Osteocyte (in vitro differentiated cells): ENCODE results near the gene PTPRJ. TPM values are rescaled to one million over a fixed set of nuclear protein-coding genes. Genes with fewer than 3 reads are reported as not detected.
A peak's percentile ranks its signal among the peaks of the same experiment; 100 is the strongest.

Experiments
- DNase-seq: peaks from one replicate; pipeline ENCODE4 v3.0.0; 2021; ENCODE audit warnings: mixed read lengths; ENCODE audit not compliant: unreplicated experiment; ENCODE audit errors: extremely low spot score
- H3K27ac Mint-ChIP-seq: one replicate; pipeline ENCODE4 v1.8.0; 2021; ENCODE audit warnings: mild to moderate bottlenecking, mixed read lengths; ENCODE audit not compliant: unreplicated experiment
- H3K27me3 Mint-ChIP-seq: one replicate; pipeline ENCODE4 v1.8.0; 2021; ENCODE audit warnings: mixed read lengths; ENCODE audit not compliant: unreplicated experiment
- H3K36me3 Mint-ChIP-seq: one replicate; pipeline ENCODE4 v1.8.0; 2021; ENCODE audit warnings: mixed read lengths; ENCODE audit not compliant: unreplicated experiment
- H3K4me1 Mint-ChIP-seq: one replicate; pipeline ENCODE4 v1.8.0; 2021; ENCODE audit warnings: mixed read lengths; ENCODE audit not compliant: unreplicated experiment
- H3K4me3 Mint-ChIP-seq: one replicate; pipeline ENCODE4 v1.8.0; 2021; ENCODE audit warnings: mild to moderate bottlenecking, moderate library complexity, mixed read lengths; ENCODE audit not compliant: unreplicated experiment
- H3K9me3 Mint-ChIP-seq: one replicate; pipeline ENCODE4 v1.8.0; 2021; ENCODE audit warnings: mixed read lengths; ENCODE audit not compliant: unreplicated experiment
- total RNA-seq: library from RNA; stranded (reverse); gene quantifications from 2 replicates; pipeline ENCODE4 v1.2.1, GENCODE V29; 2021
- TF ChIP-seq, protein P1 (sequence below): fragments of 200-600 bp; sonication (generic); IDR thresholded peaks from 2 replicates; pipeline ENCODE4 v1.5.0; 2021; ENCODE audit warnings: antibody characterized with exemption, mild to moderate bottlenecking, moderate library complexity

The PTPRJ gene
- total RNA-seq, 1 donor from 2014 or later = 16.6 TPM

DNA sequence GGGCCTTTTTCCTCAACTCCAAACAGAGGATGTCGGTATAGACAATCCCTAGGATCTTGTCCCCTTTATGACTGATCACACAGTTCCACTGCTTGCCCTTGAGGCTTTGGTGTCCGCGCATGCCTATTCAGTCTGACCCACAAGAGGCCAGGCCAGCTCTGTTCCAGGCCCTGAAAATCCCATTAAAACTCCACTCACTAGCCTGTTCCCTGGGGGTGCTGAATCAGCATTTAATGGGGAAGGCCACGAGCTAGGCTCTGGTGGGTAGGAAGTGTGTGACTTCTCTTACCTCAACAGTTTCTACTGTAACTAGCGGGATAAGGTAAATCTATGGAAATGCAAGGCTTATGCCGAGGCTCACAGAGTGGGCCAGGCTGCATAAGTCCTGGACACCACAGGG lies 117.7 kb downstream of the PTPRJ start:
- no peaks in the 10 kb centered on the region for H3K9me3 Mint-ChIP-seq
- no peaks in the 10 kb centered on the region for H3K36me3 Mint-ChIP-seq
- peaks cover 19% of the 10 kb centered on the region for H3K4me1 Mint-ChIP-seq
- no peak overlapping the region for H3K27ac Mint-ChIP-seq
- no peak overlapping the region for H3K4me3 Mint-ChIP-seq
- H3K27me3 Mint-ChIP-seq = no peaks in the 10 kb centered on the region
- DNase-seq = peak; percentile 23
- TF ChIP-seq, protein P1, sequence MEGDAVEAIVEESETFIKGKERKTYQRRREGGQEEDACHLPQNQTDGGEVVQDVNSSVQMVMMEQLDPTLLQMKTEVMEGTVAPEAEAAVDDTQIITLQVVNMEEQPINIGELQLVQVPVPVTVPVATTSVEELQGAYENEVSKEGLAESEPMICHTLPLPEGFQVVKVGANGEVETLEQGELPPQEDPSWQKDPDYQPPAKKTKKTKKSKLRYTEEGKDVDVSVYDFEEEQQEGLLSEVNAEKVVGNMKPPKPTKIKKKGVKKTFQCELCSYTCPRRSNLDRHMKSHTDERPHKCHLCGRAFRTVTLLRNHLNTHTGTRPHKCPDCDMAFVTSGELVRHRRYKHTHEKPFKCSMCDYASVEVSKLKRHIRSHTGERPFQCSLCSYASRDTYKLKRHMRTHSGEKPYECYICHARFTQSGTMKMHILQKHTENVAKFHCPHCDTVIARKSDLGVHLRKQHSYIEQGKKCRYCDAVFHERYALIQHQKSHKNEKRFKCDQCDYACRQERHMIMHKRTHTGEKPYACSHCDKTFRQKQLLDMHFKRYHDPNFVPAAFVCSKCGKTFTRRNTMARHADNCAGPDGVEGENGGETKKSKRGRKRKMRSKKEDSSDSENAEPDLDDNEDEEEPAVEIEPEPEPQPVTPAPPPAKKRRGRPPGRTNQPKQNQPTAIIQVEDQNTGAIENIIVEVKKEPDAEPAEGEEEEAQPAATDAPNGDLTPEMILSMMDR = no peak

DNA sequence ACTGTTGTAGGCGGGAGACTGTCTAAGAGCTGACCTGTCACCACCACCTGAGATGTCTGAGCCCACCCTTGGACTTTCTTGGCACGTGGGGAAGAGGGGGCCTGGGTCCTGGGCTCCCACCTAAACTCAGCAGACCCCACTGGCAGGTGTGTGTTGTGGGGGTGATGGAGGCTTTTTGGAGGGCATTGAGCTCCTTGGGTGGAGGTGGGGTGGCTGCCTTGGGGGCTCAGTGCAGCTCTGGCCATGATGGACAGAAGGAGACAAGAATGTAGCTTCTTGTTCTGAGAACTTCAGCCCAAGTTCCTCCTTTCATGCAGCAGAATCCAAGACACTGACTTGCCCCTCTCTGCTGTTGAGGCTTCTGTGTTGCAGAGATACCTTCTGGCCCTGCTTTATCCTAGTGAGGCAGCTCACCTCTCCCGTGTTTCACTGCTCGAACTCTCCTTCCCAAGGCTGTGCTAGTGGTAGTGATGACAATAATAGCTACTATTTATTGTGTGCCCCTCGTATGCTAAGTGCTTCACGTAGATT lies 119.6 kb downstream of the PTPRJ start:
- Mint-ChIP-seq H3K36me3 (no peaks in the 10 kb centered on the region), H3K4me3 (no peak overlapping the region), H3K4me1 (peaks cover 22% of the 10 kb centered on the region), H3K27me3 (no peaks in the 10 kb centered on the region), H3K9me3 (no peaks in the 10 kb centered on the region), H3K27ac (no peak overlapping the region)
- TF ChIP-seq, protein P1 = no peak
- DNase-seq = peak; percentile 73

DNA sequence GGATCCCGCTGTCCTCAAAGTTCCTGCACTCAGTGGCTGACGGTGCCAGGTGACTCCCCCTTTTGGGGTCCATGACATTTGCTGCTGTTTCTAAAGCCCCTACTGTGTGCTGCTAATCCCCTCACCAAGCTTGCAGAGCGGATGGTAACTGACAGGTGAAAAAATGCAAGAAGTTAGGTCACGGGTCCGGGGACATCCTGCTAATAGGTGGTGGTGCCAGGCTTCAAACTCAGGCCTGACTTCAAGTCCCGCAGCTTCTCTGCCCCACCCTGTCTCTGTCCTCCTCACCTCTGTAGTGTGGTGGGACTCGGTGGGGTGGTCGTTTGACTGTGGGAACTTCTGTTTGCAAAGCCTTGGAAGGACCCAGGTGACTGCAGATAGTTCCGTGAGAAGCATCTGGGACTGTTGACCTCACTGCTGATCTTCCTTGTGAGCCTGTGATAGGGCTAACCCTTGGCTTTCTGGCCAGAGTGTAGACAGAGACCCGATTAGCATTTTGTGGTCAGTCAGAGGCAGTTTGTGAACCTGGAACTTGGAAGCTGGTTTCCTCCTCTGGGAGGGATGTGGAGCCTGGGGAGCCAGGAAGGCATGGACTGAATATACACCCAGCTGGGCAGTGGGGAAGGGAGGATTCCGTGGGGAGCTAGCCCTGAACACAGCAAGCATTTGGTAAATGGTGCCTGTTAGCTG lies 120.8 kb downstream of the PTPRJ start:
- H3K27me3 Mint-ChIP-seq = no peaks in the 10 kb centered on the region
- TF ChIP-seq, protein P1 = no peak
- H3K36me3 Mint-ChIP-seq = no peaks in the 10 kb centered on the region
- H3K27ac Mint-ChIP-seq = no peak overlapping the region
- peaks cover 16% of the 10 kb centered on the region for H3K4me1 Mint-ChIP-seq
- no peak overlapping the region for H3K4me3 Mint-ChIP-seq
- peak; percentile 65 for DNase-seq
- H3K9me3 Mint-ChIP-seq = no peaks in the 10 kb centered on the region

DNA sequence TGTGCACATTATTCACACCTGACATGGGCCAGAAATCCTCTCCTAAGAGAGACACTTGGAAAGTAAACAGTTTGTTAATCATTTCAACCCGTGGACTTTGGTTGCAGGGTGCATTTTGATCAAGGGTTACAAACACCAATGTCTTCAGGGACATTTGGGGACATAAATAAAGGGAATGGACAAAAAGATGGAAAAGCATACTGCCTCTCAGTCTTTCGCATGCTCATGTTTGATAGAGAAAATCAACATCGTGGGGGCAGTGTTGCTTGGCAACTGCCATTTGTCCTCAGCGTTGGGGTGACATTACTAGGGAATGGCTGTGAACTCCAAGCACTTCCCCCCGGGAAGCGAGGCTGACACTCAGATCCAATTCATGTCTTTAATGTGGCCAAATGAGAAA lies 121.6 kb downstream of the PTPRJ start:
- Mint-ChIP-seq H3K27ac (no peak overlapping the region), H3K4me1 (peaks cover 12% of the 10 kb centered on the region), H3K36me3 (no peaks in the 10 kb centered on the region), H3K9me3 (no peaks in the 10 kb centered on the region), H3K4me3 (no peak overlapping the region), H3K27me3 (no peaks in the 10 kb centered on the region)
- DNase-seq = no peak
- TF ChIP-seq, protein P1 = no peak

DNA sequence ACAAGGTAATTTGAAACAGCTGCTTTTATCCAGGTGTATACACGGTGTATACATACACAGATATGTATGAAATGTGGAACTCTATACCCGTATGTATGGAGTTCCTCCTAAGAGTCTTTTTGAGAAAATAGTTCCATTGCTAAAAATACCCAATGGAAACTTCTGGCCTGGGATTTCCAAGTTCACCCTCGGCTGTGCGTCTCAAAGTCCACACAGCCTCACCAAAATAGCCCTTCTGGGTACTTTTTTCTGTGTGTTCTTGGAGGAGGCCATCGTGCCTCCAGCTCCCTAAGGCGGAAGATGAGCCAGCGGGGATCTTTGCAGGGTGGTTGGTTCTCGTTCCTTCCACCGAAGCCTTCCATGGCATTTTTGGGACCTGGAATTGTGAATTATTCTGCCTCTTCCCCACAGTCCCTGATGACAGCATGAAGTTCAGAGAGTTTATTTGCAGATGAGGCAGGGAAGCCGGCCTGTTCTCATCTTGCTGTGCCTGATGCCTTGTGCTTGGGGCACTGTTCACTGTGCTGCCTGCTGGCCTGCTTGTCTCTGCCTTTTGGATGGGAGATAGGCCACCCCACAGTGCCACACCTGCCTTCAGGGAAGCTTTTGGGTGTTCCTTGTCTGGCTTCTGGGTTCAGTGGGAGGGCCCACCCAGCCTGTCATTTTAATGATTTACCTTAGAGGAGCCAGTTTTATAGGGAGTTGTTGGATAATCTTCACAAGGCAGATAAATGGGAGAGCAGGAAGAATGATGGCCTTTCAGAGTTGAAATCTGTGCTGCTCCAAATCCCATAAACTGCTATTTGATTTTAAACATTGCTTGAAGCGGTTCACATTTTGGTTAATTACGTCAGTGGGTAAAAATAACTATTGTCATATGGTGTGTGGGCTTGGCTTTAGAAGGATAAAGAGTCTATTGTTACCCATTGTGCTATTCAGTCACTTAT lies 123.5 kb downstream of the PTPRJ start:
- Mint-ChIP-seq H3K4me1 (peaks cover 16% of the 10 kb centered on the region), H3K4me3 (no peak overlapping the region), H3K27ac (no peak overlapping the region), H3K27me3 (no peaks in the 10 kb centered on the region), H3K9me3 (no peaks in the 10 kb centered on the region), H3K36me3 (no peaks in the 10 kb centered on the region)
- no peak for DNase-seq
- TF ChIP-seq, protein P1 = no peak
